GM21825 (cell line): Measurements from ENCODE around the gene FHIP2A.
"Not testable (repeated sequence)": the region's sequence is repeated elsewhere in the genome, so short reads cannot be mapped to it uniquely, and the experiment has no call there.

Experiments used
- ATAC-seq: cut with Tn5 transposase; IDR thresholded peaks from one replicate; pipeline ENCODE4 v1.9.1; 2021; ENCODE audit warnings: mild to moderate bottlenecking, moderate library complexity; ENCODE audit not compliant: unreplicated experiment

Gene FHIP2A

DNA sequence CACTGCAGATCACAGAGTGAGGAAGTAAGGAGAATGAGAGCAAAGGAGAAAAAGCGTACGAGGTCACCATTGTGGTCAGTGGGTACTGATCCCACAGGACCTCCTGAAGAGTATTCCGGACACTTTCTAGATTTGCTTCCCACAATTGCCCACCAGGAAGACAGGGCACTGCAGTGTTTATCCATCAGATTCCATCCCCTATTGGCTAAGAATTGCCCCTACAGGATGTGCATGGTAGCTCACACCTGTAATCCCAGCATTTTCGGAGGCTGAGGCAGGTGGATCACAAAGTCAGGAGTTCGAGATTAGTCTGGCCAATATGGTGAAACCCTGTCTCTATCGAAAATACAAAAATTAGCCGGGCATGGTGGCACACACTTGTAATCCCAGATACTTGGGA lies 5.3 kb upstream of the FHIP2A start:
- ATAC-seq, result no peak

DNA sequence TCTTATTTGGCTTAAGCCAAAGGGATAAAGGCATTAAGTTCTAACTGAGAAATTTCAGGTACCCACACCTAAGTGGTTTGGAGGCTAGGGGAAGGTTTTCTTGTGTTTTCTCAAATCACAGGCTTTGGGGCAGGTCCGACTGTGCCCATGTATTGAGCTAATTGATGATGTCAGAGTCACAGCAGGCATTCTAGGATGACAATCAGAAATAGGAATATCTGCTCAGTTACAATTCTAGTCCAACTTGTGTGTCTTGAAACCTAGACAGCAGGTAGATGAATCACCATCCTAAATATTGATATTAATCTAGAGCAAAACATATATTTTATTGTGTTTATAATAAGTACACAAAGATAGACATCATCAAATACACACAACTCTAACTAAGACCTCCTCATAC lies 2.3 kb upstream of the FHIP2A start:
- ATAC-seq, result no peak

DNA sequence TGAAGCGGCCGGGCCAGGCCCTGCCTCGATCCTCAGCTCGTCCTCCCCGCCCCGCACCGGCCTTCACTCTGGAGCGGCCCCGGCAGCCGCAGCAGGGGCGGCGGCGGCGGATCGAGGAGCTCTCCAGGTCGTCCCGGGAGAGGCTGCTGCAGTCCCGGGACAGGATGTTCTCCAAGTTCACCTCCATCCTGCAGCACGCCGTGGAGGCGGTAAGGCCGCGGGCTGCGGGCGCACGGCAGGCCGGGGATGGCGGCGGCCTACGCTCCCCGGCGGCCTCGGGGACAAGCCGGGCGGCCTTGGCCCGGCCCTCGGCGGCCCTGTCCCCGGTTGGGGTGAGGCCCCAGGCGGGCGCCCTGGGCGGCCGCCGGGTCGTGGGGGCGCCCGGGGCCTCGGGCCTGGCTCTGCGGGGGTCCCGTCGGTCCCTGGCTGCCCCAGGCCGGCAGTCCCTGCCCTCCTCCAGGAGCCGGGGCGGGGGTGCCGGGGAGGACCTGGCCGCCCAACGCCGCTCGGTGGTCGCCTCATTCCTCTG lies 399 bp downstream of the FHIP2A start:
- ATAC-seq, result peak; percentile 37

DNA sequence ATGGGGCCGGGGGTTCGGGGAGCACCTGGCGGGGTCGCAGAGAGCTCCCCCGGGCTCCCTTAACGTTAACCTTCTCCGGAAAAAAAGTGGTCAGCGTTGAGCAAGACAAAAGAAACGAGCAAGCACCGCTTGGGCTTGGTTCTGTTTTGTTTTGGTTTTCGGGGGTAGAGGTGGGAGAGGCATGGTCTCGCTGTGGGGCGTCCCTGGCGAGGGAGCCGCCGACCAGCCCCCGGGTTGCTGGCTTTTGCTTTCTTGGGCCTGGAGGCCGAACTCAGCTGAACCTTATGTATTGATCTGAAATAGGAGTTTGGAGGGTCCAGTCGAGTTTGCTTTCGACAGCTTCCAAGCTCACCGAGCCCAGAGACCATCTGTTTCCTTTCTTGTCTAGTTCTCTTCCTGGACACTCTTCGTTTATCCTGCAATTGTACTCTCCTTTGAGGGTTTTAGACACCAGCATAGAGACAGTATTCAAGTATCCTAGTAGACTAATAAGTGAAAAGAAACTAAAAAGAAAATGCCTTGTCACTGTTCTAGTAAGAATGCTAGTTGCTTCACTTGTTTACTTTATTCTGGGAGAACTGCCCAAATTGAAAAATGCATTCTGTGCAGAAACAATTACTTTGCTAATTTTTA lies 980 bp downstream of the FHIP2A start:
- peak; percentile 19 for ATAC-seq

DNA sequence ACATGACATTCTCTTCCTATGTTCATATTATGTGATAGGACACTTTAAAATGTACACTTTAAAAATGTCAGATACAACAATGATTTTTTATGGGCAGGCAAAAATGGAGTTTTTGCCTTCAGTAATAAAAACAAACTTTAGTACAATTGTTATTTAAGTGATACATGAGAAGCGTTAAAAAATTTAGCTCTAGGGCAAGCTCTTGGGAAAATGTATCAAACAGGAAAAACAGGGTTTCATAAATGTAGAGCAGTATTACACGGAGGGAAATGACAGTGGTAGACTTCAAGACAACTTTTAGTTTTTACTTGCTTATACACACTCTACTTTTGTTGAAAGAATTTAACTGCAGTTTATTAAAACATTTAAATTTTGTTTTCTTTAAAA lies 1.5 kb downstream of the FHIP2A start:
- ATAC-seq, result no peak

DNA sequence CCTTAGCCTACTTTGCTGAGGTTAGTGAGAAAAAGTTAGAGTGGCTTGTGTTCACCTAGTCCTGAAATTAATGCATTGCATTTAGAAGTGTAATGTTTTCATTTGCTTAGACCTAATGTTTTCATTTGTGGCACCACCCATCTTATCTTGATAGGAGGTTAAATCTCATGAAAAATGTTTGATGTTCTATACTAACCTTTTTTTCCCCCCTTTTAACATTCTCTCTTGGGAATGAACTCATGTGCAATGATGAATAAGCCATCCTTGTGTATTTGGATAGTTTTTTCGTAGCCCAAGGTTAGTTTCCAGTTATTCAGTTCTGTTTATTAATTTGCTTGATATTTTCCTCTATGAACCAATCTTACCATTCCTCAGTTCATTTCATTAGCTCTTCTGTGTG lies 2.8 kb downstream of the FHIP2A start:
- no peak for ATAC-seq

DNA sequence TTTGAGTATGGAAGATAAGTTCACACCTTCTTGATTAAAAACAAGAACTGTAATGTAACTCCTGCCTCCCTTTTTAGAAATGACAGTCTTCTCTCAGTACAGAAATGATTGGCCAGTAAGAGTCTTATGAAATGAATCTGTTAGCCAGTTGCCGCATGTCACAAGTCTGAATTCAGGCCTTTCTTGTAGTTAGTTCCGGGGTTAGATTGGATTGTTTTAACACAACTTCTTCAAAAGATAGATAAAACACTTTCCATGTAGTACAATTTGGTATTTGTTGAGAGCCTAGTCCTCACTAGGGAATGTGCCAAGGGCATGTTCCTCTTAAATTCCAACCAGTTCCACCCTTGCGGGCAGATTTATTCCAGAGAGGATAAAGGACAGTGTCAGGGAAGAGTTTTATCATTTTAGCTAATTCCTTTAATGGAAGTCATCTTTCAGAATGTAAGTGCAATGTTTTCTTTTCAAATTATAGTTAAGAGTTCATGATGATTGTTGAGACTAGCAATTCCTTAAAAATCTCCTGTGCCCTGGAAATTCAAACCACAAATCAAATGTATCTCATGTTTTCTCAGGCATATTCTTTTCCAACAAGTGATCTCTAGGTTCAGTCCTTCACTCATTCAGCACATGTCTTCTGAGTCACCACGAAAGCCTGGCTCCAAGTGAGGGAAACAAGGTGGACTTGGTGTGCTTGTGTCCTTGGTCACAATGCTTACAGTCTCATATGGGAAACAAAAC lies 4.1 kb downstream of the FHIP2A start:
- ATAC-seq, result peak; percentile 44

DNA sequence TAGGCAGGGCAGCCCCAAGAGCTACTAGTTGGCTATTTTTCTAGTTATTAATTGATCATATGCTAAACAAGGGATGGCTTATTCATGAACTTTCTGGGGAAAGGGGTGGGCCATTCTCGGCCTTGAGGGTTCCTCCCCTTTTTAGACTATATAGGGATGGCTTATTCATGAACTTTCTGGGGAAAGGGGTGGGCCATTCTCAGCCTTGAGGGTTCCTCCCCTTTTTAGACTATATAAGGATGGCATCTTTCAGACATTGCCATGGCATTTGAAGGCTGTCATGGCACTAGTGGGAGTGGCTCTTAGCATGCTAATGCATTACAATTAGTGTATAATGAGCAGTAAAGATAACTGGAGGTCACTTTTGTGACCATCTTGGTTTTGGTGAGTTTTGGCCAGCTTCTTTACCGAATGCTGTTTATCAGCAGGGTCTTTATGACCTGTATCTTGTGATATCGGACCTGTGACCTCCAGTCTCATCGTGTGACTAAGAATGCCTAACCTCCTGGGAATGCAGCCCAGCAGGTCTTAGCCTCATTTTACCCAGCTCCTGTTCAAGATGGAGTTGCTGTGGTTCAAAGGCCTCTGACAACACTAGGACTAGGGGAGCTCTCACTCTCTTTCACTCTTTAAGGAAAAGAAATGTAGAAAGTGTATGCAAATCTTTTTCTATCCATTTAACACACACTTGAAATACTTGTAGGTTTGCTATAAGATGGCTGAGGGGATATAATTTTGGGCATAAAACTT lies 7.8 kb downstream of the FHIP2A start:
- no peak for ATAC-seq

DNA sequence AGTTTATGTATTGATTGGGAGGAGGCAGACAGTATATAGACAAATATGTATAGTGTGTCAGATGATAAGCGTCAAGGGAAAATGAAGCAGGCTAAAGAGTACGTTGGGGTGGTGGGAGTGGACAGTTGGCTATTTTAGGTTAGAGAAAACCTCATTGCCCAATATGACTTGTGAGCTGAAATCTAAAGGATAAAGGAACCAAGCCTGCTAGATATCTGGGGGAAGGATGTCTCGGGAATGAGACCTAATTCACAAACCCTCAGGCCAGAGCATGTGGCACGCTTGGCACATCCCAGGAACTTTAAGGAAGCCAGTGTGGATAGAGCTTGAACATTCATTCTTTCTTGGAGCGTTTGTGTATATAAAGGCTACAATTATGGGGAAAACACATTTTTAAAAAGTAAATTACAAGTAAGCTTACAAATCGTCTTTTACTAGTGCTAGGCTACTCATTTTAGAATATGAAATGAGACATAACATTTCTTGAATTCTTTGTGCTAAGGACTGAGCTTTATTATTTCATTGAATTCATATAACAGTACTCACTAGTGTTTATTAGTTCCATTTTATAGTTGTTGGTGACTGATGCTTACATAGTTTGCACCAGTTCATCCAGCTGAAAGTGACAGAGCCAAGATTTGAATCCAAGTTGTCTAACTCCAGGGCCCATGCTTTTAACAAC lies 9.7 kb downstream of the FHIP2A start:
- ATAC-seq, result no peak

DNA sequence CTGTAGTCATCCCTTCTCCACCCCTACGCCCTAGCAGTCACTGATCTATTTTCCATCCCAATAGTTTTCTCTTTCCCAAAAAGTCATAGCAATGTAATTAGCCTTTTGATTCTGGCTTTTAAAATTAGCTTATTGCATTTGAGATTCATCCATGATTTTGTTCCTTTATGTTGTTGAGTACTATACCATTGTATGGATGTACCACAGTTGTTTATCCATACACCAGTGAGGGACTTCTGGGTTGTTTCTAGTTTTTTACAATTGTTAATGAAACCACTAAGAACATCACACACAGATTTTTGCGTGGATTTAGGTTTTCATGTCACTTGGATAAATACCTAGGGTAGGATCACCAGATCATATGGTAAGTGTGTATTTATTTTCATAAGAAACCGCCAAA lies 16.1 kb downstream of the FHIP2A start:
- ATAC-seq, result no peak

DNA sequence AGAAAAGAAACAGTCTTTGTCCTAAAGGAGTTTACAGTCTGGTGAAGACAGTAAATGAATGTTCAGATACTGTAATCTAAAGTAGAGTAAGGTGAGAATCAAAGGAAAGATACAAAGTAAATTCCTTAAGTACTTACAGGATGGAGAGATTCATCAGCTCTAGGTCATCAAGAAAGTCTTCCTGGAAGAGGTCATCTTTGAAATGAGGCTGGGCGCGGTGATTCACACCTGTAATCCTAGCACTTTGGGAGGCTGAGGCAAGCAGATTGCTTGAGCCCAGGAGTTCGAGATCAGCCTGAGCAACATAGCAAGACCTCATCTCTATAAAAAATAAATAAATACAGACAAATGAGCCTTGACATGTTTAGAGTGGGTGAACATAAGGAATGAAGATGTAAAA lies 18.3 kb downstream of the FHIP2A start:
- no peak for ATAC-seq

DNA sequence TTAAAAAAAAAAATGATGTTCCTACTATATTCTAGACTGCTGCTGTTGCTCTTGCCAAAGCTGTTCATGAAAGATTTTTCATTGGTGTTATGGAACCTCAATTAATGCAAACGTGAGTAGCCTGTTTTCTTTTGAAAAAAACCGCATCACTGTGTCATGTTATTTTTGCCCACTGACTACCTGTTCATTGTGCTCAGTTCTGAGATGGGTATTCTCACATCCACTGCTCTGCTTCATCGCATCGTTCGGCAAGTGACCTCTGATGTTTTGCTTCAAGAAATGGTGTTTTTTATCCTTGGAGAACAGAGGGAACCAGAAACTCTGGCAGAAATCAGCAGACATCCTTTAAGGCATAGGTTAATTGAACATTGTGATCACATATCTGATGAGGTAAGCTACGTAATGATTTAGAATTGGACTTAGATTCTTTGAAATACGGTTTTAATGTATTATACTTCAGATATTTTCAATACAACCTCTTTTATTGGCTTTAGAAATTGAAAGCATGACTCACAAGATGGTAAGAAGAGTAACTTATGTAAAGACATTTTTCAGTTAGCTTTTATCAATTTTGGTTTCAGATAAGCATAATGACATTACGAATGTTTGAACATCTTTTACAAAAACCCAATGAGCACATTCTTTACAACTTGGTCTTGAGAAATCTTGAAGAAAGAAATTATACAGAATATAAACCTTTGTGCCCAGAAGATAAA lies 24.6 kb downstream of the FHIP2A start:
- ATAC-seq, result no peak

DNA sequence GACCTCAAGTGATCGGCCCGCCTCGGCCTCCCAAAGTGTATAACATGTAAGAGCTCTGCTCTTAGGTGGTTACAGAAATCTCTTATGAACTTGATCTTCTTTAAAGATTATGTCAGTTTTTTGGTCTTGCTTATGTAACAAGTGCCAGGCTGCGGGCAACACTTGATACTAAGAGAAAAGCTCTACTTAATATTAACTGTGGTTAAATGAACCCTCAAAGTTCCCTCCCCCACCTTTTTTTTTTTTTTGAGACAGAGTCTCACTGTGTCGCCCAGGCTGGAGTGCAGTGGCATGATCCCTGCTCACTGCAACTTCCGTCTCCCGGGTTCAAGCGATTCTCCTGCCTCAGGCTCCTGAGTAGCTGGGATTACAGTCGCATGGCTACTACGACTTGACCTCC lies 25.9 kb downstream of the FHIP2A start:
- not testable (repeated sequence) for ATAC-seq

DNA sequence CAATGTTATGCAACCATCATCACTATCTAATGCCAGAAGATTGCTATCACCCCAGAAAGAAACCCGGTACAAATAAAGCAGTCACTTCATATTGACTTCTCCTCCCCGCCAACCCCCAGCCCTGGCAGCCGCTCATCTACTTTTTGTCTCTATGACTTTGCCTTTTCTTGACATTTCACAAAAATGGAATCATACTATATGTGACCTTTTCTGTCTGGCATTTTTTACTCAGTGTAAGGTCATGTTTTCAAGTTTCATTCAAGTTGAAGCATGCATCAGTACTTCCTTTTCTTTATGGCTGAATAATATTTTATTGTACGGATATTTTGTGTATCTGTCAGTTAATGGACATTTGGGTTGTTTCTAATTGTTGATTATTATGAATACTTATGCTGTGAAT lies 28.1 kb downstream of the FHIP2A start:
- no peak for ATAC-seq

DNA sequence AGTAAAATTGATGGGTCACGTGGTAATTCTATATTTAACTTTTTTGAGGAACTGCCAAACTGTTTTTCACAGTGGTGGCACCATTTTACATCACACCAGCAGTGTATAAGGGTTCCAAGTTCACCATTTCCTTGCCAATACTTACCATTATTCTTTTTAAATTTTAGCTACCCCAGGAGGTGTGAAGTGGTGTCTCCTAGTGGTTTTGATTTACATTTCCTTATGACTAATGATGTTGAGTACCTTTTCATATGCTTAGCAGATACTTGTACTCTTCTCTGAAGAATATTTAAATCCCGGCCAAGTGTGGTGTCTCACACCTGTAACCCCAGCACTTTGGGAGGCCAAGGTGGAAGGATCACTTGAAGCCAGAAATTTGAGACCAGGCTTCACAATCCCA lies 28.5 kb downstream of the FHIP2A start:
- ATAC-seq, result no peak

DNA sequence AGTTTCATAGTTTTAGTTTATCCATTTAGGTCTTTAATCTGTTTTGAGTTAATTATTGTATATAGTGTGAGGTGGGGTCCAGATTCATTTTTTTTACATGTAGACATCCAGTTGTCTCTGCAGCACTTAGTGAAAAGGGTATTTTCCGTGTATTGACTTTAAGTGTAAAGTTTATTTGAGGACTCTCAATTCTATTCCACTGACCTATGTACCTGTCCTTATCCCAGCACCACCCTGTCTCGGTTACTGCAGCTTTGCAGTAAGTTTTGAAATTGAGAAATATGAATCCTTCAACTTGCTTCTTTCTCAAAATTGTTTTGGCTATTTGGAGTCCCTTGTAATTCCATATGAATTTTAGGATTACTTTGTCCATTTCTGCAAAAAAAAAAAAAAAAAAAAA lies 29.8 kb downstream of the FHIP2A start:
- no peak for ATAC-seq

DNA sequence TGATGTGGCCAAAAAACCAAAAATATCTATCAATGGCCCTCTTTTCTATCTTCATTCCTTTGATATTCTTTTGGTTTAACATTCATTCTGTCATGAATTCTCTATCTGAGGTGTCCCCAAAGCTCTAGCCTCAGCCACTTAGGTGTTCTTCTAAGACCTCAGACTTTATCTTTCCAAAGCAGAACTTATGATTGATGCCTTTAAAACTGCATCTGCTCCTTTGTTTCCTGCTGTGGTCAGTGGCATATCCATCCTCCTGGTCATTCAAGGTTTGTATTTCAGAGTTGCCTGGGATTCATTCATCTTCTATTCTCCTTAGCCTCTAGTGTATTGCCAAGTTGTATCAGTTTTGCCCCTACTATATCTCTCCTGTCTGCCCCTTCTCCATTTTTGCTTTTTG lies 30.6 kb downstream of the FHIP2A start:
- ATAC-seq, result no peak

DNA sequence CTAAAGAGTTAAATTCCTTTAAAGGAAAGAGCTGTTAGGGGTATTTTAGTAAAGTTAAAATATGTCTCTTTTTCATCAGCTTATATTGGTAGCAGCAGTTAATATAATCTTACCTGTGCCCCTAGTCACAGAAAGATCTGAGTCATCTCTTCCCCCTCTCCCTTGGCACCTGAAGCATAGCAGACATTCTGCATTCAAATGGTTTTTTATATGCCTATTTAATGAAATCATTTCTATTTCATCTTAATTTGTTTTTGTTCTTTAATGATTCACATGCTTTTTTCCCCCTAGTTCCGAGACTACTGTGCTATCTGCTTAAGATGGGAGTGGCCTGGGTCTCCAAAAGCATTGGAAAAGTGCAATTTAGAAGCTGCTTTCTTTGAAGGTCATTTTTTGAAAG lies 33.3 kb downstream of the FHIP2A start:
- no peak for ATAC-seq

DNA sequence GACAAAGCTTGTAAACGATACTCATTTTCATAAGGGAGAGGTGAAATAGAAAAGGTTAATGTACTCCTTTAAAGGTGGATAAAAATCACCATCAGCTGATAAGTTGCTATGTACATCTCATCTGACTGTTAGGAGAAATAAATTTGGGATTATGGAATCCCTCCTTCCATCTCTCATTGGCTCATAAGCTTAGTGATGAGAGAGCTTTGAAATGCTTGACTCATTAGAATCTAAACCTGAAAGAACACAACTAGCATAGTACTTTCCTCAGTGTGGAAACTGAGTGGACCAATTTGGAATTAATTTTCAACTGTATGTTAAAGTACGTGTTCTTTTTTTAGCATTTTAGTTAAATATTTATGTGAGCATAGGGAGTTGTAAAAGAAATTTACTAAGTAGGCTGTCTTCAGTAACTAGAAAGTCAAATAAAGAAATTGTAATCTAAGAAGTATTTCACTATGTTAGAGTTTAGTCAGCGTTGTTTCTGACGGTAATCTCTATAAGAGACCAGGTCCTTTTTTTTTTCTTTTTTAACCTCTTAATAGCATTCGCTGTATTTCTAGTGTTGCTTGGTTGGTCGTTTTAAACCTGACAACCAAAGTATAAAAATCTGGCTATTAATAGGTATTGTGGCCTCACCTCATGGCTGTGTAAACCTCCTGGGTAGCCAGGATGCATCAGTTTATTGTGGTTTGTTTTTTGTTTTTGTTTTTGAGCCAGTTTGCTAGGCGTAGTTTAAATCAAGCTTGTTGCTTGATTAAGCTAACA lies 34.4 kb downstream of the FHIP2A start:
- no peak for ATAC-seq
